GM19240 (cell line): Measurements from ENCODE around the gene PDE9A.

ENCODE experiments used
- DNase-seq: peaks from one replicate; pipeline ENCODE4 v3.0.0; 2011; ENCODE audit warnings: low spot score; ENCODE audit not compliant: insufficient read length

Gene PDE9A

DNA sequence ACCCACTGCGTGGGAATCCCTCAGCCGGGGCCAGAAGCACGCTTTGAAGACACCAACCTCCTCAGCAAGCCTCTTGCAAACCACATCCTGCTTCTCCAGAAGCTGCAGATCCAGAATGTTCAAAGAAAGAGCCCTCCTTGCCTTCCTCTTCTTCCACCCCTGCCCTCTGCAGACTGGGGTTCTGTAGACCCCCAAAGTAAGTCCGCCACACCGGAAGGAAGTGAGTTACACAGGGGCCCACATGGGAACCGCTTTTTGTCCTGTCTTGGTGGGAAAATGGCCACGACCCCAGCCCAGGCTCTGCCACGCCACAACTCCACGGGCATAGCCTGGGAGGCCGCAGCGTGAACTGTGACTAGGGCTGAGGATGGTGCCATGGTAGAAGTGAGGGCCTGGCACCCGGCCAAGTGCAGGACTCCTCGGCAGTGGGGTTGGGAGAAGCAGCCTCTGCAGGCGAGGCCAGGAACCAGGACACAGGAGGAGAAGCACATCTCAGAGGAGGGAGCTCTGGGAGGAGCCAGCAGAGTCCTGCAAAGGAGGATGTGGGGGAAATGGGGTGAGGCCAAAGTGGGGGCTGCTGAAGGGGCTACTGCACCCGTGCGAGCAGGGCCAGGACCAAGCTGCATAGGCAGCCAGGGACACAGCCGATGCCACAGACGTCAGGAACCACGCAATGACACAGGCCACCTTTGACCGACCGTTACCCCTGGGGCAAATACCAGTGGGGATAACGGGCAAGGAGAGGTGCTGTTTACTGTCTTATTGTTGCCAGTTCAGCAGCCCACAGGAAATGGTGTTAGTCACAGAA lies 30.9 kb downstream of the PDE9A start:
- DNase-seq: no peak

DNA sequence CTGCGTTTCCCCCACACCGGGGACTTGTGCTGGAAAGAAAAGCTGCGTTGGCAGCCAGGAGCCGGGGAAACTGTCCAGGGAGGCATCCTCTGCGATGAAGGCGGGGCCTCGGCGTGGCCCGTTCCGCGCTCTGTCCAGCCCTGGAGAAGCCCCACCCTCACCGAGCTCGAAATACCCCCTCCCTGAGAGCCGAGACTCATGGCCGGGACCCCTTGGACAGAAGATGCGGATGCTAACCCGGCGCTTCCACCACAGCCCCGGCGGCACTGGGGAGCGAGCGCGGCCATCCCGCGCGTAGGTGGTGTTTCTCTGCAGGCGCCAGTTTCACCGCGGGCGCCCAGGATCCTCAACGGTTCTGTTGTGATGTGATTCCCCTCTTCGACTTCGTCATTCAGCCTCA lies 31.6 kb downstream of the PDE9A start:
- no peak for DNase-seq

DNA sequence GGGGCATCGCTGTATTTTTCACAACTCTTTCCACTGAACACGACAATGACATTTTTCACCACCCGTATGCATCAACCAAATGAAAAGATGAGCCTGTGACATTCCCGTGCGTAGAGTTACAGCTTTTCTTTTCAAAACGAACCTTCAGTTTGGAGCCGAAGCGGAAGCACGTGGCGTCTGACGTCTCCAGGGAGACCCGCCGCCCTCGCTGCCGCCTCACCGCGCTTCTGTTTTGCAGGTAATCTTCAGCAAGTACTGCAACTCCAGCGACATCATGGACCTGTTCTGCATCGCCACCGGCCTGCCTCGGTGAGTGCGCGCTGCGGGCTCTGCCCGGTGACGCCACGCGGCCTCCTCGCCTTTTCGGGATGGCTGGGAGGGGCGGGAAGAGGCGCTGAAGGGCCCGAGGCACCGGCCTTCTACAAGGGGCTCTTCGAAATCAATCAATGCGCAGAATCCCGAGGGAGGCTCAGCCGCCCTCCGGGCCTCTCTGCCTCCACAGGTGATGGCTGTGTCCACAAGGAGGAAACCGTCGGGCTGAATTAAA lies 32.6 kb downstream of the PDE9A start:
- no peak for DNase-seq

DNA sequence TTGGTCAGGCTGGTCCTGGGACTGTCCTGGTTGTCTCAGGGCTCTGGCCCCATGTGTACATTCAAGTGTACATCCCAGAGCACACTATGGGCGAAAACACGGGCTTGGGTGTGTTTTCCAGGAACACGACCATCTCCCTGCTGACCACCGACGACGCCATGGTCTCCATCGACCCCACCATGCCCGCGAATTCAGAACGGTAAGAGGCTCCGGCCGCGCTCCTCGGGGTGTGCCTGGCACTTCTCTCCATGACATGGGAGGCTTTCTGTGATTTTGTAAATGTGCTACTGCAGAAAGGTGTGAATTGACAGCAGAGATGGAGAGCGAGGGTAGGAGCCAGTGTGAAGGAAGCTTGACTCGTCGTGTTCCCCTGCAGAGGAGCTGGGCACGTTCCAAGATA lies 34.4 kb downstream of the PDE9A start:
- no peak for DNase-seq

DNA sequence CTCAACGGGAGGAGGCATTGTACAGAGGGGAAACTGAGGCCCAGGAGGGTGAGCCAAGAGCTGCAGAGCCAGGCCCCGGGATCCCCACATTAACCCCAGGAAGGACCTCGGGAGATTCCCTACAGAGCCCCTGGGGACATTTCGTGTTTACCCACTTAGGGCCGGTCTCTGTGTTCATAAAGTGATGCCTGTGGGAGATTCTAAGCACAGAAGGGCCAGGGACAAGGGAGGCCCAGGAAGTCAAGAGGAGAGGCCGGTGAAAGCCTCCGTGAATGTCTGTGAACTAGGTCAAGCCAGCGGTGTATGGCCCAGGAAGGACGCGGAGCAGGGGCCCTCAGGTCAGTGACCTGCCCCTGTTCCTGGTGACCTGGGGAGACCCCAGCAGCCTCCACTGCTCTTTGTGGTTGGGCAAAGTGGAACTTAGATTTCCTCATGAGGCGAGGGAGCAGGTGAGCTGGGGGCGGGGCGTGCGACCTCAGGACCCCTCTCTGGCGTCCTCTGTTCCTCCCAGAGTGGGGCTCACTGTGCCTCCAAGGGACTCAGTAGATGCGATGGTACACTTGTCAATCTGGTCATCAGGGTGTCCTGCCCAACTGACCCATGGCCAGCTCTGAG lies 34.9 kb downstream of the PDE9A start:
- DNase-seq: no peak

DNA sequence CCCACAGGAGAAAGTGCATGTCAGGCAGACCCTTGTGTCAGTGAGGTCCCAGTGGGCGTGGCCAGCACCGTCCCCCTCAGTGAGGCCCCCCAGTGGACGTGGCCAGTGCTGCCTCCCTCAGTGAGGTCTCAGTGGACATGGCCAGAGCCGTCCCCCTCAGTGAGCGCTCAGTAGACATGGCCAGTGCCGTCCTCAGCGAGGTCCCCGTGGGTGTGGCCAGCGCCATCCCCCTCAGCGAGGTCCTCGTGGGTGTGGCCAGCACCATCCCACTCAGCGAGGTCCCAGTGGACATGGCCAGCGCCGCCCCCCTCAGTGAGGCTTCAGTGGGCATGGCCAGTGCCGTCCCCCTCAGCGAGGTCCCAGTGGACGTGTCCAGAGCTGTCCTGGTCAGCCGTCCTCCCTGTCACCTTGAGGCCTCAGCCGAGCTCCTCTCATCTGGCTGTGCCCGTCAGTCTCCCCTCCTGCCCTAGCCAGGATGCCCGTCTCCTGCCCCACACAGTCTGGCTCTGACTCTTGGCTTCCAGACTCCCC lies 35.5 kb downstream of the PDE9A start:
- DNase-seq: no peak

DNA sequence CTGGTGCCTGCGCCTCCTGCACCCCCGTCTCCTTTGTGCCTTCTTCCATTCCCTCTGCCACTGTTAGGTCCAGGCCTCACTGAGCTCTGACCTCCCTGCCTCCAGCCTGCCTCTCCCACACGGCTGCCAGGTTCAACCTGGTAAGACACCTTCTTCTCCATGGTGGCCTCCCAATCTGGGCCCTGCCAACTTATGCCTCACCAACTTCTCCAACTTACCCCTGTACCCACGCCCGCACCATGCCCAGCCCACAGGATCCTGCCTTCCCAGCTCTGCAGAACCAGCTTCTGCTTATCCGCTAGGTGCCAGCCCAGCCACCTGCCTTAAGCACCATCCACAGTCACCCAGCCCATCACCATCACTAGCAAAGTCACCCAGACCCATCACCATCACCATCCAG lies 37.2 kb downstream of the PDE9A start:
- no peak for DNase-seq

DNA sequence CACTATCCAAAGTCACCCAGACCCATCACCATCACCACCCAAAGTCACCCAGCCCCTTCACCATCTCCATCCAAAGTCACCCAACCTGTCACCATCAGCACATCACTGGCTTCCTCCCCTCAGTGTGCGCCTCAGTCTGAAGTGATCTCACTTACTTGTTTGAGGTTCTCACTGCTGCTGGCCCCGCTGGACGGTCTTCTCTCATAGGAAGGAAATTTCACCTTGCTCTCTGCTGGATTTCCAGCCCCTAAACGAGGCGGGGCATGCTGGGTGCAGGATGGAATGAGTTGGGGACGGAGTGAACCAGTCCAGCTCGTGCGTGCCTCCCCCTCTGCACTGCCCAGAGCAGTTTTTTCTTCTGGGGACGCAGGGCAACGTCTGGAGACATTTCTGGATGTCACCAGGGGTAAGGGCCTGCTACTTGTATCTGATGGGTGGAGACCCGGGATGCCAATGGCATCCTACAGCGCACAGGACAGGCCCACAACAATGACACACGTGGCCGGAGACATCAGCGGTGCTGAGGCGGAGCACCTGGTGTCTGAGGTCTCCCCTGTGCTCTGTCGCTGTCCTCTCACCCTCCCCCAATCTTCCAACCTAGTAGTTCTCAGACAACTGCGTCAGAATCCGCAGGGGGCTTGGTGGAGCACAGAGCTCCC lies 38.6 kb downstream of the PDE9A start:
- DNase-seq: no peak

DNA sequence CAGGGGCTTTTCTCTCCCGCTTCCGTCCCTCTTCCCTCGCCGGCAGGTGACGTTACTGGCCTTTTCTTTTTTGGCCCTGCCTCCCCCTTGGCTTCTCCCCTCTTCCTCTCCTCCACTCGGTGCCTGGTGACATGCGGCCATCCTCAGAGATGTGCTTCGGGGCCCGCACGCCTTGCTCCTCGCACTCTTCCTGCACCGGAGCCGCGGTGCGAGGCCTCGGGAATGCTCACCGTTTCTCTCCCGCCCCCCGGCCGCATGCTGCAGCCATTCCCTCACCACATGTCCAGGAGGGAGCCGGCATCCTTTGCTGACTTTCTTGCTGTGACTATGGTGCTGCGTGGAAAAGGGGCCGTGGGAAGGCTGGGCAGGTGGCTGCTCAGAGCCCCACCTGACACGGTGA lies 39.3 kb downstream of the PDE9A start:
- no peak for DNase-seq

DNA sequence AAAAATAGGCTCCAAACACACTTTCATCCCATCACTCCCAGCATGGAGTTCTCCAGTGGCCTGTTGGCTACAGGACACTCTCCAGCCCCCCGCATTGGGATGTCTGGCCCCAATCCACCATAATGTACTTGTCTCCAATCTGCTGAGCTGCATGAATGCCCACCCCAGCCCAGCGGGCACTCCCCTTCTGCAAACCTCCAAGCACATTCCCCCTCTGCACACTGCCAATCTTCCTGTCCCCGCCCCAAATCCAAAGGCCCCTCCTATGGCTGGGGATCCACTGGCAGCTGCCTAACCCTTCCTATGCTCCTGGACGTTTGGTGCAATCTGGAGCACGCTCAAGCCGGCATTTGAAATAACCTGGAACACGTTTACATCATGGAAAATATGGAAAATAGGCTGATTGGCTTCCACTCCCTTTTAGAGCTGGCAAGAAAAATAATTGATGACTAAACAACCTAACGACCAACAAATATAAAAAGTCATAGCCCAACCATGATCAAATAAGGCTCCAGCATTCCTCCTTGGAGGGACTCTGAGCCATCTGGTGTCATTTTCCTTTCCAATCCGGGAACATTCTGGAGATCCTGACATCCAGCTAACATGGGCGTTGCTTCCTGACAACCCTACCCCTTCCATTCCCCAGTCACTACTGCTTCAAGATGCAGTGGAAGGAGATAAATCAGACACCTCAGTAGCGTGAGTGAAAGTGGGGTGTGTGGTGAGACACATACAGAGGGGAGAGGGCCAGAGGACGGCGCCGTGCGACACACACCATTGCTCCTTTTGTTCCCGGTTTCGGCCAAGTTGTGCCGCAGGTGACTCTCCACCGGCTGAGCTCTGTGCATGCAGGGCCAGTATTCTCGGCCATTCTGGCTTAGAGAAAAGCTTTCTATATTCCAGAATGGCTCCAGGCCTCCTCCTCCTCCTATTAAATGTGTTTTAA lies 41.6 kb downstream of the PDE9A start:
- DNase-seq: no peak

DNA sequence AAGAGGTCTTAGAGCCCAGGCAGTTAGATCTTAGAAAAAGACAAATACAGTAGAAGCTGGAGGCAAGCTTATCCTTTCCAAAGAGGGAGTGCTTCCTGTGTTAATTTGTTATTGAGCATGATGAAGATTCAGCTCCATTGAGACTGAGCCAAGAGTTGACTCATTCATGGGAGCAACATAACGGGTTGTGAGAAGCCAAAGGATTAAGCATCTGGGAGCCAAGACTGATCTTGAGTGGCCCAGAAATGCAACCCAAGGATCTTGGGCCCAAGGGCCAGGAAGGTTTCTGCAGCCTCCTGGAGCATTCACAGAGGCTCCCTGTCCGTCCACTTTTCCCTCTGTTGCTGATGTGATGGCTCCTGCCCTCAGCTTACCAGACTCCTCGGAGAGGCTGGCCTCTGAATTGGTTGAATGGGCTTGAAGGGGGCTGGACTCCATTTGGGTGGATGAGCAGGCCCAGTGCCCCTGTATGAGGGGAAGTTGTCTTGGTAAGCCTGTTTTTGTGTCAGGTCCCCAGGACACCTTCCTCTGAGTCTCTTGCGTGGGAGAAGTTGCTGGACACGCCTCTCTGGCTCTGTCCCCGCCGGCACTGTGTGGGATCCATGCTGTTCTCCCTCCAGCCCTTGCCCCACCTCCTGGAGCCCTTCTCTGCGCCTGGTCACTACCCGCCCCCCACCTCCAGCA lies 42.4 kb downstream of the PDE9A start:
- no peak for DNase-seq

DNA sequence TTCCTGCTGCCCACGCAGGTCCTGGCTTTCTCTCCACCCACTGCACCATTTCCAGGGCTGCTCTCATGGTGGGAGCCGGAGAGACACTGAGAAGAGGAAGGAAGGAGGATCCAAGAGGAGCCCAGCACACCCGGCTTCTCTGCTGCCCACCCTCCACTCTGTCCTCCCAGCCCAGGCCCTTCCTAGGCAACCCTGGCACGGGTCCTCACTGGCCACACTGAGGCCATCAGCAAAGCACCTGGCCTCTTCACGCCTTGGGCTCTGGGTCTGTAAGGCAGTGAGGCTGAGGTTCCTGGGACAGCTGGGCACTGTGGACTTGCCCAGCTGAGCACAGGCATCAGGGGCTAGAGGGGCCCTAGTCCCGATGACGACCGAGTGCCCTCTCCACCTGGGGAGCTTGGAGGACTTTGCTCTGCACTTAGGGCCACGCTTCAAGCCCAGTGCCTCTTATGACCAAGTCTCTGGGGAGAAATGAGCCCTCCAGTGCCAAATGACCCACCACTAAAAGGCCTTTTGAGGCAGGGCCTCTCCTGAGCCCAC lies 43.1 kb downstream of the PDE9A start:
- no peak for DNase-seq

DNA sequence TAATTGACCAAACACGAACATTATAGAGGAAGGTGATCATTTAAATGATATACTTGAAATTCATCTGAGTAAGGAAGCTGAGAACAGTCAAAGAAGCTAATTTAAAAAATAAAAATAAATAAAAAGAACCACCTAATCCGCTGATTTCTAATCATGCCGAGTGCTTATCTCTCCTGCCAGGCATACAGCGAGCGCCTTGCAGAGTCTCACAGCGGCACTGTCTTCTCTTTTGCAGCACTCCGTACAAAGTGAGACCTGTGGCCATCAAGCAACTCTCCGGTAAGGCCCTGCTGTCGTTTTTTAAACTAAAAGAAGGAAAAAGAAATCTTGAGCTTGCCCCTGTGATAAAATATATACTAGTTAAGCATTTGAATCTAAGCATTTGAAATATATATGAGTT lies 45.3 kb downstream of the PDE9A start:
- no peak for DNase-seq

DNA sequence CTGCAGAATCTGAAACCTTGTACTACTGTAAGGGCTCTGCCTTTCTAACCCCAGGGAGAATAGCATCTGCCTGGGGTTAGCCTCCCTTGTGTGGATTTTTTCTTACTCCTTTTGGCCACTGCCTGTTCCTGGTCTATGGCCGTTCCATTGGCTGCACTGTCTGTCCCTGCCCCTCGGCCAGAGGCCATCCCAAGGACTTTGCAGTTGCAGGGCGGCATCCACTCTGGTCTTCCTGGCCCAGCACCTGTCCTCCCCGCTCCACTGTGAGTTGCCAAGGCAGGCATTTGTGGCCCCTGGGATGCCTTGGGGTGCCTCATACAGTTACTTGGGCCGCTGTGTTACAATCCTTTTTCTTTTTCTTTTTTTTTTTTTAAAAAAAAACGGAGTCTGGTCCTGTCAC lies 45.8 kb downstream of the PDE9A start:
- DNase-seq: no peak

DNA sequence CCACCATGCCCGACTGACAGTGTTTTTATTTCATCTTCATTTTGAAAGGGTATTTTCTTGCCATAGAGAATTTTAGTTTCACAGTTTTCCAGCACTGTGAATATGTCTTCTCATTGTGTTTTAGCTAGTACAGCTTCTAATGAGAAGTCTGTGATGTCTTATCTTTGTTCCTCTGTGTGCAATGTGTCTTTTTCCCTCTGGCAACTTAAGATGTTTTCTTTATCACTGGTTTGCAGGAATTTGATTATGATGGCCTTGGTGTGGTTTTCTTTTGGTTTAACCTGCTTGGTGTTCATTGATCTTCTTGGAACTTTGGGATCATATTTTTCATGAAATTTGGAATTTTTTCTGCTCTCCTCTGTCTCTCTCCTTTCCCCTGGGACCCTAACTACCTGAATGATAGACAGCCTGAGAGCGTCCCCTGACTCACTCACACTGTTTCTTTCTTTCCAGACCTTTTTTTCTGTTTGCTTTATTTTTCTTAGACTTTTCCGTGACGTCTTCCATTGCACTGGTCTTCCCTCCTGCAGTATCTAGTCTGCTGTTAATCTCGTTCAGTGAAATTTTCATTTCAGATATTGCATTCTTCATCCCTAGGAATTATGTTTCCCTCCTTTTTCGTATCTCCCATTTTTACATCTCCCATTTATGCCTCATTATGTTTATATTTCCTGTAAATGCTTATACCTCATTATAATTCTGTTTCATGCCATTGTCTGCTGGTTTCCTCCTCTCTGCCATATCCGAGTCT lies 48.5 kb downstream of the PDE9A start:
- DNase-seq: no peak

DNA sequence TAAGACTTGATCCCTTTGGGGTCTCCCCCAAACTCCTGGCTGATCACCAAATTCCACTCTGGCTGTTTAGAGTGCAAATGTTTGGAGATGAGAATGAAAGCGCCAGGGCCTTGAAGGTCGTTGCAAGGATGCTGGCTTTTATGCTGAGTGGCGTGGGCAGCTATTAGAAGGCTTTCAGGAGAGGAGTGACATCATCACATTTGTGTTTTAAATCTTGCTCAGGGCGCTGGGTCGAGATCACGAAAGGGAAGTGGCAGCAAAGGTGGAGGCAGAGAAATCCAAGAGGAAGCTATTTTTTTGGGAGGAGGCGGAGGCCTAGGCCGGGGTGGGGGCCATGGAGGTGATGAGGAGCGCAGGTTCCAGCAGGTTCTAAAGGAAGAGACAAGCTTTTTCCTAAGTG lies 49.3 kb downstream of the PDE9A start:
- no peak for DNase-seq

DNA sequence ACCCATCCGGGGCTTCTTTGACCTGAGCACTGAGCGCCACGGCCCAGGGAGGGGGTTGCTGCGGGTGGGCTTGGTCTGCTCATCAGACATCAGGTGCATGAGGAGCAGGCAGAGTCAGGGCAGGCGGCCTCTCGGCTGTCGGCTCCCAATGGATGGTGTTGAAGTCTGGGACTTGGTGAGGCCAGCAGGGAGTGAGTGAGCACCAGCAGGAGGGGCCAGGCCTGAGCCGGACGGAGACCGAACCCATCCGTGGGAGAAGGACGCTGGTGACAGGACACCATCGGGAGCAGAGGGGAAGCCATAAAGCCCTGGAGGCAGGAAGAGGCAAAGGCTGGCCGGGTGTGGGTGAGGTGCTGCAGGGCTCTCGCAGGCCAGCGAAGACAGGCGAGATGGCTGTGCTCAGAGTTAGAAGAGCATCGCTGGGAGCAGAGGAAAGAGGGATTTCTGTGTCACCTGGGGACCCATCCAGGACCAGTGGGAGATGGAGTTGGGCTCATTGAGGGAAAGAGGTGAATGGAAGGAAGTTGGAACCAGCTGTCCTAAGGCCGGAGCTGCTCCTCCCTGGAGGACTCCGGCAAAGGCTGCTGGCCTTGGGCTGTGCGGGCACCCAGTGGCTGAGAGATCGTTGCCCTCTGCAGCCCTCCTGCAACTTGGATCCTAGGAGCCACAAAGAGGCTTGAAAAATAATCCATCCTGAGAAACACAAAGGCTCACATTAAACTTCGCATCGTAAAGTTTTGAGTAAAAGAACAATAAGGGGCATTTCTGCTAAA lies 49.9 kb downstream of the PDE9A start:
- DNase-seq: no peak

DNA sequence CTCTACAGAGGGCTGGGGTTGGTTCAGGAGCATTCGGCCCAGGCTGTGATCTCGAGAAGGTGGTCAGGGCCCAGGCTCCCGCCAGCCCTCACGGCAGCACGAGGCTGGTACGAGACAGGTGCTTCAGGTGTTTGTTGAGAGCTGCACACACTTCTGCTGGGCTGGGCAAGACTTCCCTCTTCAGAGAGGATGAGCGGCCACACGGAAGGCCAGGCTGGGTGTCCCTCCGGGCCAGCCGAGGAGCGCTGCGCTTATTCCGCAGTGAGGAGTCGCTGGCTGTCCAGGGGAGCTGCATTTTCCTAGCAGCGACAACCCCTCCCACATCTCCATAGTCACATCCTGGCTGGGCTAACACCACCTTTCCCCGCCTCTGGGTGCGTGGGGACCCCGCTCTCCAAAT lies 50.5 kb downstream of the PDE9A start:
- DNase-seq: no peak

DNA sequence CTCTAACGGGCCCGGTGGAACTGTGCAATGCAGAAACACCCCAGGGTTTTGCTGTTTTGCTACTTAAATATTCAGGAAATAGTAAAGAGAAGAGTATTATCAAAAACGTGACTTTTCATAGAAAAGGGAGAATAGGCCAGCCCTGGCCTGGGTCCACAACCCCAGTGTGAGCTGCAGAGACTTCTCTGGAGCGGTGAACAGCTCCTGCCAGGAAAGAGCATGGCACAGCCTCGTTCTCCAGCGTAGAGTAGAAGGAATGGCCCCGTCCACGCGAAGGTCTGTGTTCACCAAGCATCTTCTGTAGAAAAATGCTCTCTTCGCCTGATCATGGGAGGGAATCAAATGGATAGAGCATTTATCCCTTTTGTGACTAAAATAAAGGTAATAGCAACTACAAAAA lies 51.4 kb downstream of the PDE9A start:
- DNase-seq: no peak
